H9 (cell line): ENCODE results near the gene CST4. TPM values are rescaled to one million over a fixed set of nuclear protein-coding genes. Genes with fewer than 3 reads are reported as not detected.
"Not testable (repeated sequence)": the region's sequence is repeated elsewhere in the genome, so short reads cannot be mapped to it uniquely, and the experiment has no call there.

Experiments
- DNase-seq: peaks from one replicate; pipeline ENCODE4 v3.0.0-alpha.2; 2017
- H2AFZ ChIP-seq: one replicate; pipeline ENCODE4 v1.6.1; 2013; ENCODE audit warnings: mild to moderate bottlenecking, low read length, control low read depth, moderate library complexity
- H2AK5ac ChIP-seq: 2 replicates; pipeline ENCODE4 v1.6.1; 2013; ENCODE audit warnings: low read length, control low read depth, mixed read lengths; ENCODE audit not compliant: insufficient read length
- H2BK120ac ChIP-seq: one replicate; pipeline ENCODE4 v1.6.1; 2013; ENCODE audit warnings: low read depth, mild to moderate bottlenecking, low read length, control low read depth, inconsistent platforms; ENCODE audit not compliant: poor library complexity, severe bottlenecking
- H2BK12ac ChIP-seq: 2 replicates; pipeline ENCODE4 v1.6.1; 2013; ENCODE audit warnings: low read length, control low read depth, mixed read lengths, low read depth; ENCODE audit not compliant: insufficient read length
- H2BK15ac ChIP-seq: 2 replicates; pipeline ENCODE4 v1.6.1; 2013; ENCODE audit warnings: low read depth, low read length, control low read depth
- H2BK20ac ChIP-seq: one replicate; pipeline ENCODE4 v1.6.1; 2013; ENCODE audit warnings: low read depth, mild to moderate bottlenecking, low read length, control low read depth, inconsistent platforms; ENCODE audit not compliant: poor library complexity, severe bottlenecking
- H2BK5ac ChIP-seq: 2 replicates; pipeline ENCODE4 v1.6.1; 2013; ENCODE audit warnings: low read length, control low read depth, mixed read lengths; ENCODE audit not compliant: insufficient read length
- H3K14ac ChIP-seq: 2 replicates; pipeline ENCODE4 v1.6.1; 2013; ENCODE audit warnings: low read length, control low read depth; ENCODE audit not compliant: insufficient read depth
- H3K18ac ChIP-seq: 2 replicates; pipeline ENCODE4 v1.6.1; 2013; ENCODE audit warnings: low read depth, mild to moderate bottlenecking, mixed read lengths, low read length, control low read depth; ENCODE audit not compliant: insufficient read length
- H3K23ac ChIP-seq: 2 replicates; pipeline ENCODE4 v1.6.1; 2013; ENCODE audit warnings: low read length, control low read depth, mixed read lengths, low read depth; ENCODE audit not compliant: insufficient read length
- H3K23me2 ChIP-seq: 2 replicates; pipeline ENCODE4 v1.6.1; 2013; ENCODE audit warnings: low read depth, mild to moderate bottlenecking, mixed read lengths, low read length, control low read depth; ENCODE audit not compliant: insufficient read length, poor library complexity, severe bottlenecking
- H3K27ac ChIP-seq: 2 replicates; pipeline ENCODE4 v1.5.1; 2013; ENCODE audit warnings: low read length, control low read depth, mixed read lengths, low read depth; ENCODE audit not compliant: insufficient read length
- H3K27me3 ChIP-seq: 2 replicates; pipeline ENCODE4 v1.6.1; 2013; ENCODE audit warnings: low read length, control low read depth, inconsistent platforms; ENCODE audit not compliant: insufficient read depth
- H3K4ac ChIP-seq: 2 replicates; pipeline ENCODE4 v1.6.1; 2013; ENCODE audit warnings: low read depth, mild to moderate bottlenecking, control low read depth, inconsistent platforms, low read length, moderate library complexity
- H3K4me1 ChIP-seq: 2 replicates; pipeline ENCODE4 v1.6.1; 2013; ENCODE audit warnings: low read length, control low read depth, inconsistent platforms; ENCODE audit not compliant: insufficient read depth
- H3K4me2 ChIP-seq: 2 replicates; pipeline ENCODE4 v1.6.1; 2013; ENCODE audit warnings: low read length, control low read depth, mixed read lengths; ENCODE audit not compliant: insufficient read length, insufficient read depth
- H3K56ac ChIP-seq: 2 replicates; pipeline ENCODE4 v1.6.1; 2013; ENCODE audit warnings: low read depth, mild to moderate bottlenecking, mixed read lengths, low read length, control low read depth; ENCODE audit not compliant: insufficient read length
- H3K79me1 ChIP-seq: 2 replicates; pipeline ENCODE4 v1.6.1; 2013; ENCODE audit warnings: low read depth, mild to moderate bottlenecking, moderate library complexity, low read length, control low read depth, inconsistent platforms; ENCODE audit not compliant: insufficient read depth, poor library complexity, severe bottlenecking
- H3K79me2 ChIP-seq: 2 replicates; pipeline ENCODE4 v1.6.1; 2013; ENCODE audit warnings: low read length, control low read depth, inconsistent platforms; ENCODE audit not compliant: insufficient read depth
- H3K9ac ChIP-seq: 2 replicates; pipeline ENCODE4 v1.6.1; 2013; ENCODE audit warnings: low read length, control low read depth, mixed read lengths; ENCODE audit not compliant: insufficient read length; ENCODE audit errors: extremely low read depth
- H3K9me3 ChIP-seq: one replicate; pipeline ENCODE4 v1.6.1; 2013; ENCODE audit warnings: low read depth, low read length, inconsistent platforms; ENCODE audit not compliant: control insufficient read depth
- H3T11ph ChIP-seq: one replicate; pipeline ENCODE4 v1.6.1; 2013; ENCODE audit warnings: mild to moderate bottlenecking, low read length, control low read depth, inconsistent platforms
- H4K20me1 ChIP-seq: one replicate; pipeline ENCODE4 v1.6.1; 2013; ENCODE audit not compliant: control insufficient read depth, insufficient read length, insufficient read depth
- H4K5ac ChIP-seq: 2 replicates; pipeline ENCODE4 v1.6.1; 2013; ENCODE audit warnings: low read depth, mild to moderate bottlenecking, mixed read lengths, low read length, control low read depth; ENCODE audit not compliant: insufficient read length
- H4K8ac ChIP-seq: replicated peaks from 2 replicates; pipeline ENCODE4 v1.6.1; 2013; ENCODE audit warnings: low read length, control low read depth, mixed read lengths, low read depth; ENCODE audit not compliant: insufficient read length
- H4K91ac ChIP-seq: 2 replicates; pipeline ENCODE4 v1.6.1; 2013; ENCODE audit warnings: low read depth, mild to moderate bottlenecking, moderate library complexity, mixed read lengths, low read length, control low read depth; ENCODE audit not compliant: insufficient read length
- H3K27ac Mint-ChIP-seq, 3 experiments: 2 replicates in 2 of 3; 3 replicates in 1 of 3; pipeline ENCODE4 v1.8.0; 2020 to 2021; ENCODE audit warnings: mixed read lengths in 3 of 3, mild to moderate bottlenecking in 1 of 3, moderate library complexity in 1 of 3
- H3K27me3 Mint-ChIP-seq: 2 replicates; pipeline ENCODE4 v1.8.0; 2021; ENCODE audit warnings: low read depth, mild to moderate bottlenecking, moderate library complexity, mixed read lengths
- H3K36me3 Mint-ChIP-seq, 3 experiments: 2 replicates in 2 of 3; 3 replicates in 1 of 3; pipeline ENCODE4 v1.8.0; 2020 to 2021; ENCODE audit warnings: low read depth in 3 of 3, mixed read lengths in 3 of 3; ENCODE audit not compliant: insufficient read depth in 1 of 3
- H3K4me1 Mint-ChIP-seq, 2 experiments: 2 replicates each; pipeline ENCODE4 v1.8.0; 2020; ENCODE audit warnings: mixed read lengths in 2 of 2
- H3K4me3 Mint-ChIP-seq, 2 experiments: 2 replicates in 1 of 2; 3 replicates in 1 of 2; pipeline ENCODE4 v1.8.0; 2020 to 2021; ENCODE audit warnings: mild to moderate bottlenecking in 2 of 2, mixed read lengths in 2 of 2, moderate library complexity in 1 of 2
- H3K9me3 Mint-ChIP-seq, 2 experiments: 2 replicates in 1 of 2; 3 replicates in 1 of 2; pipeline ENCODE4 v1.8.0; 2020; ENCODE audit warnings: mild to moderate bottlenecking in 2 of 2, mixed read lengths in 2 of 2, moderate library complexity in 1 of 2
- CTCF ChIP-seq: fragments of 200-600 bp; sonication (generic); conservative IDR thresholded peaks from 3 replicates; pipeline ENCODE4 v1.8.0; 2021; ENCODE audit warnings: antibody characterized with exemption, mild to moderate bottlenecking
- WGBS: extraction: QIAGEN DNeasy Blood & Tissue Kit; methylation state at CpG from one replicate; pipeline ENCODE4 v1.1.7; 2013; ENCODE audit warnings: missing lambda C conversion rate, low lambda C conversion rate, mixed read lengths; ENCODE audit not compliant: insufficient read length; ENCODE audit errors: extremely low coverage; 5-methylcytosine and 5-hydroxymethylcytosine counted together
- total RNA-seq: library from RNA; stranded (reverse); gene quantifications from 2 replicates; pipeline ENCODE4 v1.2.1, GENCODE V29; 2021

The CST4 gene
- total RNA-seq, 1 experiment from 2014 or later, result not detected

GRCh38 chr20:23686046-23686750 lies 2.6 kb downstream of the CST4 start:
- no peak overlapping the region for H3K4me2 ChIP-seq
- peaks cover 5% of the 10 kb centered on the region for H3K27me3 Mint-ChIP-seq
- H3K4me1 Mint-ChIP-seq, result peaks cover 3 to 6% of the 10 kb centered on the region in 2 experiments
- no peaks in the 10 kb centered on the region for H3K79me2 ChIP-seq
- no peak overlapping the region for H3K18ac ChIP-seq
- H3K4me3 Mint-ChIP-seq, result no peak overlapping the region
- H2AFZ ChIP-seq, result no peak overlapping the region
- no peak overlapping the region for H2BK120ac ChIP-seq
- H3K27ac ChIP-seq, result no peak overlapping the region
- no peak overlapping the region for H3K23ac ChIP-seq
- H3K27ac Mint-ChIP-seq, result no peak overlapping the region
- no peak overlapping the region for H4K91ac ChIP-seq
- no peaks in the 10 kb centered on the region for H3K4me1 ChIP-seq
- no peak overlapping the region for H3T11ph ChIP-seq
- H2BK5ac ChIP-seq, result no peak overlapping the region
- no CpG with 5 or more reads among the region's 4 CpGs for WGBS
- no peak overlapping the region for H2BK12ac ChIP-seq
- TF ChIP-seq CTCF, result no peak
- H4K8ac ChIP-seq, result no peak overlapping the region
- H2AK5ac ChIP-seq, result no peak overlapping the region
- peak; percentile 22 for DNase-seq
- no peaks in the 10 kb centered on the region for H3K79me1 ChIP-seq
- no peaks in the 10 kb centered on the region for H3K23me2 ChIP-seq
- H3K56ac ChIP-seq, result no peak overlapping the region
- H3K36me3 Mint-ChIP-seq, result peaks cover 0 to 1% (median 0%) of the 10 kb centered on the region in 3 experiments; a peak in 1 of 7 replicates
- no peak overlapping the region for H3K9ac ChIP-seq
- no peaks in the 10 kb centered on the region for H4K20me1 ChIP-seq
- no peak overlapping the region for H2BK20ac ChIP-seq
- no peak overlapping the region for H3K4ac ChIP-seq
- H3K9me3 Mint-ChIP-seq, result no peaks in the 10 kb centered on the region
- H3K27me3 ChIP-seq, result no peaks in the 10 kb centered on the region
- no peak overlapping the region for H3K14ac ChIP-seq
- H2BK15ac ChIP-seq, result no peak overlapping the region
- H4K5ac ChIP-seq, result no peak overlapping the region
- H3K9me3 ChIP-seq, result no peaks in the 10 kb centered on the region

GRCh38 chr20:23685529-23685896 lies 3.3 kb downstream of the CST4 start:
- not testable (repeated sequence) for H3K4me3 Mint-ChIP-seq, H2AK5ac ChIP-seq, H3K56ac ChIP-seq, DNase-seq, H3K27me3 Mint-ChIP-seq, H4K20me1 ChIP-seq, H3K4me2 ChIP-seq, H3K23me2 ChIP-seq, H3K14ac ChIP-seq, H2BK5ac ChIP-seq, H3K36me3 Mint-ChIP-seq, H3K79me2 ChIP-seq, H3K4me1 Mint-ChIP-seq, H4K91ac ChIP-seq, H2BK15ac ChIP-seq, H3T11ph ChIP-seq, H2BK120ac ChIP-seq, H3K23ac ChIP-seq, H3K9me3 Mint-ChIP-seq, H3K4ac ChIP-seq, H4K8ac ChIP-seq, H3K9me3 ChIP-seq, H3K27ac ChIP-seq, H2AFZ ChIP-seq, H3K4me1 ChIP-seq, H3K9ac ChIP-seq, H3K18ac ChIP-seq, H3K79me1 ChIP-seq, H2BK12ac ChIP-seq, H2BK20ac ChIP-seq, H3K27ac Mint-ChIP-seq, H4K5ac ChIP-seq, H3K27me3 ChIP-seq
- WGBS, result no CpG with 5 or more reads among the region's 4 CpGs
